PC-3 (cell line): Measurements from ENCODE around the gene BRD3. TPM values are rescaled to one million over a fixed set of nuclear protein-coding genes. Genes with fewer than 3 reads are reported as not detected.

Source experiments
- ATAC-seq: fragments of 200-7000 bp; cut with Tn5 transposase; 2 replicates; pipeline ENCODE4 v1.9.1; 2020; ENCODE audit warnings: mild to moderate bottlenecking, moderate library complexity
- BruUV-seq: library from RNA; stranded (reverse); fragments of 400-500 nt; replicated peaks from 2 replicates; lab custom pipeline; 2021; lab: Mats Ljungman, UMichigan
- CTCF ChIA-PET: fragments of 300-600 bp; sonication (Branson Sonifier 250); formaldehyde crosslinking; loops from one replicate; lab custom pipeline; 2022; ENCODE audit warnings: antibody characterized with exemption; lab: Charles Lee
- POLR2A ChIA-PET: fragments of 300-600 bp; sonication (Branson Sonifier 250); formaldehyde crosslinking; loops from one replicate; lab custom pipeline; 2022; ENCODE audit warnings: antibody characterized with exemption; ENCODE audit not compliant: unreplicated experiment; lab: Charles Lee
- DNase-seq: peaks from one replicate; pipeline ENCODE4 v3.0.0-alpha.2; 2015
- H2AFZ ChIP-seq: fragments of 300-600 bp; sonication (generic); 2 replicates; pipeline ENCODE4 v1.6.0; 2016; ENCODE audit warnings: antibody characterized with exemption, low read length
- H3F3A ChIP-seq: fragments of 300-600 bp; sonication (generic); one replicate; pipeline ENCODE4 v1.6.0; 2017; ENCODE audit warnings: antibody characterized with exemption, low read length, control low read depth, mild to moderate bottlenecking; ENCODE audit not compliant: unreplicated experiment
- H3K27ac ChIP-seq: fragments of 300-600 bp; sonication (generic); 2 replicates; pipeline ENCODE4 v1.5.1; 2016; ENCODE audit warnings: mild to moderate bottlenecking, low read length
- H3K27me3 ChIP-seq: fragments of 300-600 bp; sonication (generic); 2 replicates; pipeline ENCODE4 v1.6.1; 2016; ENCODE audit warnings: low read length, mixed read lengths
- H3K36me3 ChIP-seq: fragments of 300-600 bp; sonication (generic); 2 replicates; pipeline ENCODE4 v1.6.1; 2016; ENCODE audit warnings: low read depth, mixed run types, low read length, mixed read lengths
- H3K4me1 ChIP-seq: fragments of 300-600 bp; sonication (generic); 2 replicates; pipeline ENCODE4 v1.5.1; 2016; ENCODE audit warnings: low read length; ENCODE audit not compliant: insufficient read depth
- H3K4me2 ChIP-seq: fragments of 300-600 bp; sonication (generic); 2 replicates; pipeline ENCODE4 v1.6.0; 2016; ENCODE audit warnings: low read length
- H3K4me3 ChIP-seq: fragments of 300-600 bp; sonication (generic); 2 replicates; pipeline ENCODE4 v1.5.1; 2016; ENCODE audit warnings: mild to moderate bottlenecking, low read length, mixed read lengths
- H3K79me2 ChIP-seq: fragments of 300-600 bp; sonication (generic); 2 replicates; pipeline ENCODE4 v1.6.1; 2017; ENCODE audit warnings: low read length, mixed read lengths
- H3K9ac ChIP-seq: fragments of 300-600 bp; sonication (generic); 2 replicates; pipeline ENCODE4 v1.6.0; 2016; ENCODE audit warnings: mild to moderate bottlenecking, low read length
- H3K9me2 ChIP-seq: fragments of 300-600 bp; sonication (generic); replicated peaks from 2 replicates; pipeline ENCODE4 v1.6.1; 2016; ENCODE audit warnings: mixed run types, low read length, mixed read lengths
- H3K9me3 ChIP-seq: fragments of 300-600 bp; sonication (generic); 2 replicates; pipeline ENCODE4 v1.6.1; 2016; ENCODE audit warnings: low read length, mixed read lengths
- H4K20me1 ChIP-seq: fragments of 300-600 bp; sonication (generic); 2 replicates; pipeline ENCODE4 v1.6.1; 2016; ENCODE audit warnings: low read length, mixed read lengths
- CTCF ChIP-seq: fragments of 300-600 bp; sonication (generic); conservative IDR thresholded peaks from 2 replicates; pipeline ENCODE4 v1.5.1; 2017; ENCODE audit warnings: antibody characterized with exemption, low read depth, mild to moderate bottlenecking, low read length
- EZH2 ChIP-seq: fragments of 300-600 bp; sonication (generic); IDR thresholded peaks from one replicate; pipeline ENCODE4 v1.6.1; 2017; ENCODE audit warnings: antibody characterized with exemption, mild to moderate bottlenecking, low read length; ENCODE audit not compliant: unreplicated experiment
- EZH2phosphoT487 ChIP-seq: fragments of 300-600 bp; sonication (generic); IDR thresholded peaks from 2 replicates; pipeline ENCODE4 v1.6.1; 2018; ENCODE audit warnings: mild to moderate bottlenecking, antibody characterized with exemption, low read length, borderline replicate concordance
- intact Hi-C: fragments of 100-400 bp; cut with micrococcal nuclease; formaldehyde crosslinking; loops from 2 replicates; pipeline ENCODE4 v1.9.0; 2023
- total RNA-seq: library from RNA; depleted of rRNA; stranded (reverse); fragments of >200 nt; gene quantifications from 2 replicates; pipeline ENCODE4 v1.2.3, GENCODE V29; 2014

BRD3 gene
- total RNA-seq, 1 experiment from 2014 or later = 5.5 TPM

GRCh38 chr9:134040176-134040565 lies 27.7 kb downstream of the BRD3 start:
- no peak overlapping the region for H3K4me3 ChIP-seq
- no peaks in the 10 kb centered on the region for H3K27me3 ChIP-seq
- no peaks in the 10 kb centered on the region for H4K20me1 ChIP-seq
- BruUV-seq = no TSS peak
- DNase-seq (no peak), ATAC-seq (no peak)
- no peak overlapping the region for H3K27ac ChIP-seq
- CTCF ChIA-PET = no interaction called here
- intact Hi-C loops = no loop called here
- no peaks in the 10 kb centered on the region for H3K4me1 ChIP-seq
- no peaks in the 10 kb centered on the region for H3F3A ChIP-seq
- H3K9me3 ChIP-seq = no peaks in the 10 kb centered on the region
- no peaks in the 10 kb centered on the region for H3K36me3 ChIP-seq
- POLR2A ChIA-PET = no interaction called here
- no peaks in the 10 kb centered on the region for H3K9me2 ChIP-seq
- H3K4me2 ChIP-seq = no peak overlapping the region
- no peaks in the 10 kb centered on the region for H3K79me2 ChIP-seq
- H2AFZ ChIP-seq = no peak overlapping the region
- TF ChIP-seq EZH2 = no peak
- TF ChIP-seq EZH2phosphoT487 = no peak
- no peak overlapping the region for H3K9ac ChIP-seq

- ChIA-PET CTCF (no interaction called here), POLR2A (no interaction called here)
- intact Hi-C loops = no loop called here
Measured at GRCh38 chr9:134039386-134040175, 28.2 kb downstream of the BRD3 start.

GRCh38 chr9:134037641-134038040 lies 30.2 kb downstream of the BRD3 start:
- Histone ChIP-seq H3K36me3 (no peaks in the 10 kb centered on the region; the same call in 1 of the 2 replicates), H3K9me3 (no peaks in the 10 kb centered on the region), H3K9me2 (no peaks in the 10 kb centered on the region), H3K4me2 (no peak overlapping the region), H3K79me2 (no peaks in the 10 kb centered on the region), H4K20me1 (no peaks in the 10 kb centered on the region), H3K27ac (no peak overlapping the region), H3K4me3 (no peak overlapping the region), H3F3A (no peaks in the 10 kb centered on the region), H3K27me3 (no peaks in the 10 kb centered on the region), H3K4me1 (no peaks in the 10 kb centered on the region), H2AFZ (no peak overlapping the region), H3K9ac (no peak overlapping the region)
- ChIA-PET POLR2A (no interaction called here), CTCF (no interaction called here)
- TF ChIP-seq EZH2phosphoT487 (no peak), CTCF (no peak)
- BruUV-seq = no TSS peak
- DNase-seq = no peak
- no peak for ATAC-seq
- intact Hi-C loops = no loop called here

More at GRCh38 chr9:134039386-134040175, 28.2 kb downstream of the BRD3 start:
- H3K27ac ChIP-seq = no peak overlapping the region
- no peaks in the 10 kb centered on the region for H4K20me1 ChIP-seq
- no peak for DNase-seq
- no peak for ATAC-seq
- no peak overlapping the region for H3K9ac ChIP-seq
- no peaks in the 10 kb centered on the region for H3K4me1 ChIP-seq
- H3K9me2 ChIP-seq = no peaks in the 10 kb centered on the region
- no peak for TF ChIP-seq EZH2phosphoT487
- no peak for TF ChIP-seq EZH2
- TF ChIP-seq CTCF = no peak
- H3K4me2 ChIP-seq = no peak overlapping the region
- no peaks in the 10 kb centered on the region for H3K27me3 ChIP-seq
- H3K36me3 ChIP-seq = no peaks in the 10 kb centered on the region
- no peak overlapping the region for H3K4me3 ChIP-seq
- no TSS peak for BruUV-seq
- H3K9me3 ChIP-seq = no peaks in the 10 kb centered on the region
- H3F3A ChIP-seq = no peaks in the 10 kb centered on the region
- no peaks in the 10 kb centered on the region for H3K79me2 ChIP-seq
- no peak overlapping the region for H2AFZ ChIP-seq
